ENCODE data around the gene LPAR2. TPM values are rescaled to one million over a fixed set of nuclear protein-coding genes. Genes with fewer than 3 reads are reported as not detected.

LPAR2 gene
- total and polyA plus RNA-seq, 2 donors (not counting 1 experiment from before 2014, with no cell fraction given): 0.81 to 1.5 TPM

DNA sequence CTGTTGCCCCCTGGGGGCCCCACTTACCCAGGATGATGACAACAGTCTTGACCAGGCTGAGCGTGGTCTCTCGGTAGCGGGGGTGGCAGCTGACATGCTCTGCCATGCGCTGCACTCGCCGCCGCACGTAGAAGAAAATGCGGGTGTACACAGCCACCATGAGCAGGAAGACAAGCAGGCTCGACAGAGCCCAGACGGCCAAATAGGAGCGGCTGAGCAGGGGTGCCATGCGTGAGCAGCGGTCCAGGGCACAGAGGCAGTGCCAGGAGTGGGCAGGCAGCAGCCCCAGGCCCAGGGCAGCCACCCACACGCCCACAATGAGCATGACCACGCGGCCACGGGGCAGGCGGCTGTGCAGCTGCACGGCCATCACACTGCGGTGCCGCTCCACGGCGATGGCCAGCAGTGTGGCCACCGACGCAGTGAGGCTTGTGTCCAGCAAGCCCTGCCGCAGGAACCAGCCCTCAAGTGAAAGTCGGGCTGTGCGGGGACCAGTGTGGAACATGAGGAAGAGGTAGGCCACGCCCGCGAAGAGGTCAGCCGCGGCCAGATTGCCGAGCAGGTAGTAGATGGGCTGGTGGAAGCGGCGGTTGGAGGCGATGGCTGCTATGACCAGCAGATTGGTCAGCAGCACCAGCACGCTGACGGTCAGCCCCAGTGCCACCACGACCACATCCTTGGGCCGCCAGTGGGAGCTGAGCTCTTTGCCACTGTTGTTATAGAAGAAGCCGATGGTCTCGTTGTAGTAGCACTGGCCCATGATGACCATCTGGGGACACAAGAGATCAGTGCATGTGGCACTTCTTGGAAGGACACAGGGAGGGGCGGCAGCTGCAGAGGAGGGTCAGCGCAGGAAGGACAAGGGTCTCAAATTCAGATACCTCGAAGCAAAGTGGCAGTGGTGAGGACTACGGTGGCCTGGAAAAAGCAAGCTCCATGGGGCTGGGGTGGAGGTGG is 1.2 kb downstream of the LPAR2 start:
- no peaks in the 10 kb centered on the region for H3K4me1 ChIP-seq (ENCODE audit: control insufficient read depth, extremely low read depth, insufficient read depth, low read length)
- H2AFZ ChIP-seq (ENCODE audit: low read length): no peak overlapping the region
- no peak overlapping the region for H3K9ac ChIP-seq (ENCODE audit: insufficient read depth, low read length)
- H3K79me2 ChIP-seq (ENCODE audit: control insufficient read depth, insufficient read depth, low read length): no peaks in the 10 kb centered on the region
- no peaks in the 10 kb centered on the region for H3K36me3 ChIP-seq (ENCODE audit: control insufficient read depth, insufficient read depth, low read length)
- no peaks in the 10 kb centered on the region for H3K27me3 ChIP-seq (ENCODE audit: control insufficient read depth, insufficient read depth, low read length)
- H4K20me1 ChIP-seq (ENCODE audit: control insufficient read depth, extremely low read depth, insufficient read depth, low read length): no peaks in the 10 kb centered on the region
- no peak overlapping the region for H3K4me3 ChIP-seq (replicated peaks in 1 of 4; ENCODE audit: control extremely low read depth in 1 of 4, insufficient read depth in 1 of 4, low read depth in 3 of 4, low read length in 4 of 4)
- H3K4me2 ChIP-seq (ENCODE audit: extremely low read depth, insufficient read depth, low read length): no peak overlapping the region
- no peak for TF ChIP-seq EZH2 (IDR thresholded peaks at IDR 0.05; ENCODE audit: low read length, missing control alignments)
- no peaks in the 10 kb centered on the region for H3K9me3 ChIP-seq (ENCODE audit: control insufficient read depth, insufficient read depth, low read depth, low read length)
- no peak overlapping the region for H3K27ac ChIP-seq (ENCODE audit: insufficient read depth, low read length)
- DNase-seq (ENCODE audit: low read depth in 2 of 2): no peak

DNA sequence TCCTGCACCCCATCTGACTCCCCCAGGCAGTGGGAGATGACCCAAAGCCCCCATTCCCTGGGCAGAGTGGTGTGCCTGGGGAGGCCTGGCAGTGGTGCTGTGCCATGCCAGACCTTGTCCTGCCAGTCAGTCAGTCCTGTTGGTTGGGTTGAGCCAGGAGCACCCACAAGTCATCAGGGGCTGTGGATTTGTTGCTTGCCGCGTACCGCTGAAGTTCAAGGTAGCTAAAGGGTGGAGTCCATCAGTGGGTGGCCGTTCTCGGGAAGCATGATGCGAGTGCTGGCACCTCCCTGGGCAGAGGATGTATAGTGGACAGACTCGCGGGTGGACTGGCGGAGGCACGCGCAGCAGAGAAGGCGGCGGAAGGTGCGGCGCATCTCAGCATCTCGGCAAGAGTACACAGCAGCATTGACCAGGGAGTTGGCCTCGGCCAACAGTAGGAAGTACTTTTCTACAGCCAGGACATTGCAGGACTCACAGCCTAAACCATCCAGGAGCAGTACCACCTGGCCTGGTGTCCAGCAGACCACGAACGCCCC is 3.9 kb downstream of the LPAR2 start:
- Histone ChIP-seq H3K9me3 (ENCODE audit: control insufficient read depth, insufficient read depth, low read depth, low read length) (no peaks in the 10 kb centered on the region), H3K4me3 (replicated peaks in 1 of 4; ENCODE audit: control extremely low read depth in 1 of 4, insufficient read depth in 1 of 4, low read depth in 3 of 4, low read length in 4 of 4) (no peak overlapping the region), H3K27me3 (ENCODE audit: control insufficient read depth, insufficient read depth, low read length) (no peaks in the 10 kb centered on the region), H3K27ac (ENCODE audit: insufficient read depth, low read length) (no peak overlapping the region), H3K79me2 (ENCODE audit: control insufficient read depth, insufficient read depth, low read length) (no peaks in the 10 kb centered on the region), H3K4me1 (ENCODE audit: control insufficient read depth, extremely low read depth, insufficient read depth, low read length) (no peaks in the 10 kb centered on the region), H2AFZ (ENCODE audit: low read length) (no peak overlapping the region), H3K4me2 (ENCODE audit: extremely low read depth, insufficient read depth, low read length) (no peak overlapping the region), H3K9ac (ENCODE audit: insufficient read depth, low read length) (no peak overlapping the region), H4K20me1 (ENCODE audit: control insufficient read depth, extremely low read depth, insufficient read depth, low read length) (no peaks in the 10 kb centered on the region), H3K36me3 (ENCODE audit: control insufficient read depth, insufficient read depth, low read length) (no peaks in the 10 kb centered on the region)
- TF ChIP-seq EZH2 (IDR thresholded peaks at IDR 0.05; ENCODE audit: low read length, missing control alignments): no peak
- TF ChIP-seq, protein P1, sequence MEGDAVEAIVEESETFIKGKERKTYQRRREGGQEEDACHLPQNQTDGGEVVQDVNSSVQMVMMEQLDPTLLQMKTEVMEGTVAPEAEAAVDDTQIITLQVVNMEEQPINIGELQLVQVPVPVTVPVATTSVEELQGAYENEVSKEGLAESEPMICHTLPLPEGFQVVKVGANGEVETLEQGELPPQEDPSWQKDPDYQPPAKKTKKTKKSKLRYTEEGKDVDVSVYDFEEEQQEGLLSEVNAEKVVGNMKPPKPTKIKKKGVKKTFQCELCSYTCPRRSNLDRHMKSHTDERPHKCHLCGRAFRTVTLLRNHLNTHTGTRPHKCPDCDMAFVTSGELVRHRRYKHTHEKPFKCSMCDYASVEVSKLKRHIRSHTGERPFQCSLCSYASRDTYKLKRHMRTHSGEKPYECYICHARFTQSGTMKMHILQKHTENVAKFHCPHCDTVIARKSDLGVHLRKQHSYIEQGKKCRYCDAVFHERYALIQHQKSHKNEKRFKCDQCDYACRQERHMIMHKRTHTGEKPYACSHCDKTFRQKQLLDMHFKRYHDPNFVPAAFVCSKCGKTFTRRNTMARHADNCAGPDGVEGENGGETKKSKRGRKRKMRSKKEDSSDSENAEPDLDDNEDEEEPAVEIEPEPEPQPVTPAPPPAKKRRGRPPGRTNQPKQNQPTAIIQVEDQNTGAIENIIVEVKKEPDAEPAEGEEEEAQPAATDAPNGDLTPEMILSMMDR (conservative IDR thresholded peaks at IDR 0.05 in 1 of 2, IDR thresholded peaks at IDR 0.05 in 1 of 2; ENCODE audit: low read depth in 1 of 2, low read length in 2 of 2): no peak
- no peak for DNase-seq (ENCODE audit: low read depth in 2 of 2)

DNA sequence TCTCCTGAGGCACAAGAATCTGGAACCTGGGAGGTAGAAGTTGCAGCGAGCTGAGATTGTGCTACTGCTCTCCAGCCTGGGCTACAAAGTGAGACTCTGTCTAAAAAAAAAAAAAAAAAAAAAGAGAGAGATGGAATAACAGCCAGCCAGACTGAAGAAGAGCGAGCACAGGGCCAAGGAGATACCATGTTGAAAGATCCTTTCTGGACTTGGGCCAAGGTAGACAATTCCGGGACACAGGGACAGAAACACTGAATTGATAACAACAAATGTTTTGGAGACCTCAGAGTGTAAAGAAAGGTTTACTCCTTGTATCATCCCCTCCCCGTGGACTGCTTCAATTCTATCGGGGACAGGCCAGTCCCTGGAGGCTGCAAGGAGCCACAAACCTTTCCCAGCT is 4.6 kb downstream of the LPAR2 start:
- TF ChIP-seq EZH2 (IDR thresholded peaks at IDR 0.05; ENCODE audit: low read length, missing control alignments): no peak
- TF ChIP-seq, protein P1 (conservative IDR thresholded peaks at IDR 0.05 in 1 of 2, IDR thresholded peaks at IDR 0.05 in 1 of 2; ENCODE audit: low read depth in 1 of 2, low read length in 2 of 2): no peak
- Histone ChIP-seq H3K79me2 (ENCODE audit: control insufficient read depth, insufficient read depth, low read length) (no peaks in the 10 kb centered on the region), H3K27me3 (ENCODE audit: control insufficient read depth, insufficient read depth, low read length) (no peaks in the 10 kb centered on the region), H3K4me2 (ENCODE audit: extremely low read depth, insufficient read depth, low read length) (no peak overlapping the region), H3K36me3 (ENCODE audit: control insufficient read depth, insufficient read depth, low read length) (no peaks in the 10 kb centered on the region), H3K9ac (ENCODE audit: insufficient read depth, low read length) (no peak overlapping the region), H3K9me3 (ENCODE audit: control insufficient read depth, insufficient read depth, low read depth, low read length) (no peaks in the 10 kb centered on the region), H4K20me1 (ENCODE audit: control insufficient read depth, extremely low read depth, insufficient read depth, low read length) (no peaks in the 10 kb centered on the region), H3K4me3 (replicated peaks in 1 of 4; ENCODE audit: control extremely low read depth in 1 of 4, insufficient read depth in 1 of 4, low read depth in 3 of 4, low read length in 4 of 4) (no peak overlapping the region), H3K4me1 (ENCODE audit: control insufficient read depth, extremely low read depth, insufficient read depth, low read length) (no peaks in the 10 kb centered on the region), H3K27ac (ENCODE audit: insufficient read depth, low read length) (no peak overlapping the region), H2AFZ (ENCODE audit: low read length) (no peak overlapping the region)
- no peak for DNase-seq (ENCODE audit: low read depth in 2 of 2)
